A549 (cell line): ENCODE data around the gene CTNS. TPM values are rescaled to one million over a fixed set of nuclear protein-coding genes. Genes with fewer than 3 reads are reported as not detected.

Experiments
- ATAC-seq, 2 experiments: fragments of 200-7000 bp in 1 of 2; fragments of >200 bp in 1 of 2; cut with Nextera tagmentation in 1 of 2; cut with Tn5 transposase in 1 of 2; 3 replicates each; pipeline versions ENCODE4 v1.8.0 to v1.9.1; 2018 to 2020; ENCODE audit warnings: mild to moderate bottlenecking in 1 of 2, moderate library complexity in 1 of 2
- CTCF ChIA-PET: fragments of 300-600 bp; sonication (Branson Sonifier 250); formaldehyde crosslinking; extraction: SDS; loops from one replicate; lab custom pipeline; 2021; ENCODE audit warnings: antibody characterized with exemption, inconsistent platforms; lab: Yijun Ruan, JAX
- POLR2A ChIA-PET: fragments of 350-600 bp; formaldehyde crosslinking; extraction: SDS; loops from one replicate; lab custom pipeline; 2021; ENCODE audit warnings: antibody characterized with exemption, inconsistent platforms; lab: Yijun Ruan, JAX
- DNase-seq, 2 experiments: peaks; one replicate each; pipeline versions ENCODE4 v3.0.0 to v3.0.0-alpha.2; 2011 to 2016; ENCODE audit warnings: low read depth in 1 of 2, low spot score in 1 of 2
- FAIRE-seq: peaks from 2 replicates; lab custom pipeline; 2011; peaks lifted over from hg19 to GRCh38; lab: Jason Lieb, UNC
- H3K27ac ChIP-seq, 2 experiments: fragments of >200 bp; sonication (Bioruptor Twin); formaldehyde crosslinking; 3 replicates each; pipeline ENCODE4 v1.5.1; 2016 to 2017
- H3K4me1 ChIP-seq: fragments of >200 bp; sonication (Bioruptor Twin); formaldehyde crosslinking; 3 replicates; pipeline ENCODE4 v1.6.1; 2016
- H3K4me2 ChIP-seq: fragments of >200 bp; sonication (Bioruptor Twin); formaldehyde crosslinking; 3 replicates; pipeline ENCODE4 v1.6.1; 2016
- H3K4me3 ChIP-seq: fragments of >200 bp; sonication (Bioruptor Twin); formaldehyde crosslinking; 3 replicates; pipeline ENCODE4 v1.5.1; 2016
- H3K9me3 ChIP-seq: fragments of >200 bp; sonication (Bioruptor Twin); formaldehyde crosslinking; 3 replicates; pipeline ENCODE4 v1.6.1; 2016
- ATOH8 ChIP-seq: fragments of 250-450 bp; sonication (Bioruptor Pico); IDR thresholded peaks from 2 replicates; pipeline ENCODE4 v1.5.0; 2020; ENCODE audit warnings: low read depth, mild to moderate bottlenecking, moderate library complexity
- BCL3 ChIP-seq: fragments of >200 bp; sonication (Bioruptor Twin); formaldehyde crosslinking; IDR thresholded peaks from 3 replicates; pipeline ENCODE4 v1.6.1; 2016
- BHLHE40 ChIP-seq: IDR thresholded peaks from 2 replicates; pipeline ENCODE4 v1.6.1; 2012; ENCODE audit warnings: low read depth, low read length, inconsistent platforms
- CBX2 ChIP-seq: fragments of 200-600 bp; sonication (generic); IDR thresholded peaks from 2 replicates; pipeline ENCODE4 v1.6.1; 2016; ENCODE audit warnings: low read depth, mild to moderate bottlenecking, borderline replicate concordance
- CBX8 ChIP-seq: fragments of 200-600 bp; sonication (generic); IDR thresholded peaks from 2 replicates; pipeline ENCODE4 v1.6.1; 2016
- ESRRA ChIP-seq: fragments of 150-350 bp; IDR thresholded peaks from 2 replicates; pipeline ENCODE4 v1.6.1; 2014; ENCODE audit warnings: mild to moderate bottlenecking, low read length, borderline replicate concordance
- HEYL ChIP-seq: fragments of 250-450 bp; sonication (Bioruptor Pico); IDR thresholded peaks from 2 replicates; pipeline ENCODE4 v1.8.0; 2021; ENCODE audit warnings: mild to moderate bottlenecking, moderate library complexity
- HOXB13 ChIP-seq: fragments of 250-450 bp; sonication (Bioruptor Pico); IDR thresholded peaks from 2 replicates; pipeline ENCODE4 v1.5.0; 2020; ENCODE audit warnings: low read depth, mild to moderate bottlenecking, moderate library complexity
- KDM1A ChIP-seq: fragments of 200-600 bp; sonication (generic); IDR thresholded peaks from 2 replicates; pipeline ENCODE4 v1.6.1; 2016; ENCODE audit warnings: low read depth, mild to moderate bottlenecking
- MYC ChIP-seq: IDR thresholded peaks from 2 replicates; pipeline ENCODE4 v1.6.1; 2012; ENCODE audit warnings: mild to moderate bottlenecking, inconsistent platforms, low read length, improper control_type of control experiment, borderline replicate concordance
- NFE2L2 ChIP-seq: fragments of 150-350 bp; conservative IDR thresholded peaks from 2 replicates; pipeline ENCODE4 v1.6.1; 2014; ENCODE audit warnings: low read length
- NR3C1 ChIP-seq: fragments of >200 bp; sonication (Bioruptor Twin); formaldehyde crosslinking; IDR thresholded peaks from 3 replicates; pipeline ENCODE4 v1.6.1; 2017
- PBX3 ChIP-seq: IDR thresholded peaks from 2 replicates; pipeline ENCODE4 v1.6.1; 2012
- RAD21 ChIP-seq, 2 experiments: fragments of >200 bp in 1 of 2; sonication (Bioruptor Twin) in 1 of 2; formaldehyde crosslinking in 1 of 2; IDR thresholded peaks in 1 of 2; conservative IDR thresholded peaks in 1 of 2; 2 replicates in 1 of 2; 3 replicates in 1 of 2; pipeline ENCODE4 v1.6.1; 2012 to 2018; ENCODE audit warnings: inconsistent platforms in 1 of 2
- RCOR1 ChIP-seq: fragments of 150-350 bp; IDR thresholded peaks from 2 replicates; pipeline ENCODE4 v1.6.1; 2014; ENCODE audit warnings: antibody characterized with exemption, low read length, low read depth
- SREBF2 ChIP-seq: fragments of 450-650 bp; IDR thresholded peaks from 2 replicates; pipeline ENCODE4 v1.6.1; 2014; ENCODE audit warnings: mild to moderate bottlenecking, moderate library complexity
- TP53 ChIP-seq: fragments of 250-450 bp; sonication (Bioruptor Pico); IDR thresholded peaks from 2 replicates; pipeline ENCODE4 v1.5.0; 2021; ENCODE audit warnings: mild to moderate bottlenecking, moderate library complexity
- ZNF302 ChIP-seq: fragments of 250-450 bp; sonication (Bioruptor Pico); IDR thresholded peaks from 2 replicates; pipeline ENCODE4 v1.9.0; 2021; ENCODE audit warnings: inconsistent platforms, mild to moderate bottlenecking, moderate library complexity
- ZSCAN20 ChIP-seq: fragments of 250-450 bp; sonication (Bioruptor Pico); IDR thresholded peaks from 2 replicates; pipeline ENCODE4 v1.8.0; 2022; ENCODE audit warnings: mild to moderate bottlenecking, moderate library complexity
- WGBS: methylation state at CpG from one replicate; pipeline ENCODE4 v1.1.6; 2017; ENCODE audit errors: missing lambda C conversion rate; 5-methylcytosine and 5-hydroxymethylcytosine counted together
- polyA plus RNA-seq, 4 experiments: library from polyadenylated mRNA; depleted of rRNA in 3 of 4; stranded (reverse); fragments of >200 nt; fragmentation: RNase III in 1 of 4; extraction: RNeasy Plus Mini Kit Qiagen cat#74134 plus additional on column Dnase treatment in 1 of 4; gene quantifications; 2 replicates in 3 of 4; 3 replicates in 1 of 4; pipeline ENCODE4 v1.2.3, GENCODE V29; 2011 to 2017
- TF ChIP-seq, protein P1 (sequence below): IDR thresholded peaks from 2 replicates; pipeline ENCODE4 v1.6.1; 2012; ENCODE audit warnings: low read depth, borderline replicate concordance

CTNS gene
- polyA plus RNA-seq, 2 of the 4 experiments (the other 2 are of a cell fraction) = 6.5 to 20.3 TPM

DNA sequence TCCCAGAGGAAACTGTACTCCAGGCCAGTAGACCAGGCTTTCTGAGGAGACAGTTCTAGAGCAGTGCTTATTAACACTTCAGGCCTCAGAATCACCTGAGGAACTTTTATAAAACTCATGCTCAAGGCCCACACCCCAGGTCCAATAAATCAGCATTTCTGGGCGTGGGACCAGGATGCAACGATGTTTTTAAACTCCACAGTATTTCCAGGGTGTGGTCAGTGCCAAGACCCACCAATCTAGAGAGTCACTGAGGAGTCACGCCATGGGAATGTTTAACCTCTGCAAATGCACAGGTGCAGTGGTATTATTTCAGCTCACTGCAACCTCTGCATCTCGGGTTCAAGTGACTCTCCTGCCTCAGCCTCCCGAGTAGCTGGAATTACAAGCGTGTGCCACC is 23.4 kb upstream of the CTNS start:
- CTCF ChIA-PET = interaction anchor here (1.7 to 2.6 kb wide), 2 partner anchors 11 to 565 kb away, joined by 6 to 13 read pairs; no protein-coding TSS in a partner anchor

GRCh38 chr17:3615160-3615870 is 21.2 kb upstream of the CTNS start:
- ATAC-seq = no peak
- WGBS = 94% methylated on average over 18 of the region's 18 CpGs
- no peak for FAIRE-seq
- Histone ChIP-seq H3K4me3 (no peak overlapping the region), H3K4me2 (no peak overlapping the region), H3K9me3 (no peaks in the 10 kb centered on the region), H3K27ac (no peak overlapping the region), H3K4me1 (no peaks in the 10 kb centered on the region)
- ChIA-PET CTCF (interaction anchor here (0.6 to 2.6 kb wide), 6 partner anchors 13 to 80 kb away, joined by 3 to 13 read pairs (median 3); no protein-coding TSS in a partner anchor), POLR2A (no interaction called here)
- DNase-seq = no peak
- TF ChIP-seq, protein P1, sequence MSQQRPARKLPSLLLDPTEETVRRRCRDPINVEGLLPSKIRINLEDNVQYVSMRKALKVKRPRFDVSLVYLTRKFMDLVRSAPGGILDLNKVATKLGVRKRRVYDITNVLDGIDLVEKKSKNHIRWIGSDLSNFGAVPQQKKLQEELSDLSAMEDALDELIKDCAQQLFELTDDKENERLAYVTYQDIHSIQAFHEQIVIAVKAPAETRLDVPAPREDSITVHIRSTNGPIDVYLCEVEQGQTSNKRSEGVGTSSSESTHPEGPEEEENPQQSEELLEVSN = no peak
- TF ChIP-seq NR3C1 (no peak), KDM1A (no peak)

More for the DNA sequence above, 23.4 kb upstream of the CTNS start:
- Histone ChIP-seq H3K27ac (no peak overlapping the region), H3K4me3 (no peak overlapping the region), H3K4me1 (no peaks in the 10 kb centered on the region), H3K9me3 (no peaks in the 10 kb centered on the region), H3K4me2 (no peak overlapping the region)
- no peak for TF ChIP-seq RCOR1
- TF ChIP-seq NFE2L2 = no peak
- no peak for TF ChIP-seq HOXB13 (CRISPR knock-in tag)
- no peak for TF ChIP-seq CBX2
- TF ChIP-seq TP53 (CRISPR knock-in tag) = no peak
- no peak for TF ChIP-seq ATOH8
- no peak for TF ChIP-seq CBX8
- no peak for TF ChIP-seq ESRRA
- TF ChIP-seq, protein P1 = no peak
- no peak for TF ChIP-seq RAD21 (conservative IDR thresholded peaks at IDR 0.05 in 1 of 2, IDR thresholded peaks at IDR 0.05 in 1 of 2)
- FAIRE-seq (no peak), DNase-seq (no peak), ATAC-seq (no peak)
- WGBS = 93% methylated on average over 6 of the region's 6 CpGs
- POLR2A ChIA-PET = no interaction called here

DNA sequence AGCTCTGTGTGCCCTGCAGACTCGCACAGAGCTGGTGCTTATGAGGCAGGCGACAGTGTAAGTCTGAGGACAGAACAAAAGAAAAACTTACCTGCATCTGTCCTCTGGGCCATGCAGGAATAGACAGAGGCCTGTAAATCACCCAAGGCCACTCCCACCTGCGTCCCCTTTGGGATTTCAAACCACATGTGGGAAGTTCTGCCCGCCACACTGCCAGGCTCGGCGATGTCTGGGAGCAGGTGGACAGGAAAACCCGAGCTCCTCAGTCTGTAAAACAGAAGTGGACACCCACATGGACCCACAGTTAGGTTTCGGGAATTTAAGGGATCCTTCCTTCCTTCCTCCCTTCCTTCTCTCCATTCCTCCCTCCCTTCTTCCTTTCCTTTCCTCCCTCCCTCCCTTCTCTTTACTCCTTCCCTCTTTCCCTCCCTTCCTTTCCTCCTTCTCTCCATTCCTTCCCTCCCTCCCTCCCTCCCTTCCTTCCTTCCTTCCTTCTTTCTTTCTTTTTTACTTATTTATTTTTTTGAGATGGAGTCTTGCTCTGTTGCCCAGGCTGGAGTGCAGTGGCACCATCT is 15.3 kb upstream of the CTNS start:
- FAIRE-seq (no peak), DNase-seq (no peak), ATAC-seq (no peak)
- Histone ChIP-seq H3K4me1 (no peaks in the 10 kb centered on the region), H3K27ac (no peak overlapping the region), H3K9me3 (no peaks in the 10 kb centered on the region), H3K4me2 (no peak overlapping the region), H3K4me3 (no peak overlapping the region)
- TF ChIP-seq ZSCAN20 (CRISPR knock-in tag) (no peak), BCL3 (no peak), SREBF2 (no peak), ZNF302 (no peak), HEYL (CRISPR knock-in tag) (no peak), CBX2 (no peak), MYC (no peak), NFE2L2 (no peak), KDM1A (no peak), RCOR1 (no peak), PBX3 (no peak), ESRRA (no peak), RAD21 (conservative IDR thresholded peaks at IDR 0.05 in 1 of 2, IDR thresholded peaks at IDR 0.05 in 1 of 2) (no peak), BHLHE40 (no peak), CBX8 (no peak)
- 96% methylated on average over 8 of the region's 8 CpGs for WGBS
- CTCF ChIA-PET = interaction anchor here (1.6 to 3.3 kb wide), 3 partner anchors 10 to 20 kb away, joined by 5 to 20 read pairs (median 6); partner anchors contain the start of genes CTNS and SHPK
- POLR2A ChIA-PET = no interaction called here
